NAMALWA (cell line): ENCODE results near the gene HHATL.

ENCODE experiments used
- DNase-seq: peaks from one replicate; pipeline ENCODE4 v3.0.0-alpha.2; 2015; ENCODE audit warnings: low spot score

Gene HHATL

GRCh38 chr3:42652611-42653302, 49.8 kb downstream of the HHATL start:
- peak; percentile 20 for DNase-seq

- peak; percentile 11 for DNase-seq
Observed at GRCh38 chr3:42652251-42652610, 50.4 kb downstream of the HHATL start.

- DNase-seq: no peak
Observed at GRCh38 chr3:42651248-42652091, 51.1 kb downstream of the HHATL start.

GRCh38 chr3:42649783-42650182, 52.8 kb downstream of the HHATL start:
- no peak for DNase-seq

- DNase-seq: no peak
Observed at GRCh38 chr3:42649006-42649405, 53.6 kb downstream of the HHATL start.

GRCh38 chr3:42647821-42648459, 54.7 kb downstream of the HHATL start:
- DNase-seq: no peak
